GM04504 (cell line): ENCODE measurements around the gene C4BPB.

Source experiments
- DNase-seq: peaks from one replicate; pipeline ENCODE4 v3.0.0-alpha.2; 2012; ENCODE audit warnings: low read depth

Gene C4BPB

GRCh38 chr1:207060596-207060995, 28.1 kb upstream of the C4BPB start:
- DNase-seq = no peak

- no peak for DNase-seq
These were observed 26.6 kb upstream of the C4BPB start for GRCh38 chr1:207062058-207062457.

GRCh38 chr1:207063014-207063413, 25.6 kb upstream of the C4BPB start:
- DNase-seq = no peak

GRCh38 chr1:207064561-207064960, 24.1 kb upstream of the C4BPB start:
- no peak for DNase-seq

GRCh38 chr1:207067185-207067584, 21.5 kb upstream of the C4BPB start:
- no peak for DNase-seq

- DNase-seq = no peak
These were observed 21.0 kb upstream of the C4BPB start for GRCh38 chr1:207067665-207068064.

- DNase-seq = no peak
These were observed 19.6 kb upstream of the C4BPB start for GRCh38 chr1:207069061-207069460.

- no peak for DNase-seq
These were observed 18.7 kb upstream of the C4BPB start for GRCh38 chr1:207069858-207070506.

- DNase-seq = no peak
These were observed 17.8 kb upstream of the C4BPB start for GRCh38 chr1:207070811-207071210.

GRCh38 chr1:207071426-207071825, 17.2 kb upstream of the C4BPB start:
- no peak for DNase-seq

- DNase-seq = no peak
These were observed 16.4 kb upstream of the C4BPB start for GRCh38 chr1:207072233-207072632.

- no peak for DNase-seq
These were observed 14.5 kb upstream of the C4BPB start for GRCh38 chr1:207073906-207074820.

GRCh38 chr1:207076181-207076955, 12.3 kb upstream of the C4BPB start:
- DNase-seq = no peak

GRCh38 chr1:207077012-207077411, 11.6 kb upstream of the C4BPB start:
- no peak for DNase-seq

- peak; percentile 71 for DNase-seq
These were observed 10.9 kb upstream of the C4BPB start for GRCh38 chr1:207077470-207078377.

GRCh38 chr1:207078578-207079132, 10.0 kb upstream of the C4BPB start:
- DNase-seq = no peak

- DNase-seq = no peak
These were observed 8.9 kb upstream of the C4BPB start for GRCh38 chr1:207079706-207080241.

GRCh38 chr1:207081088-207081487, 7.6 kb upstream of the C4BPB start:
- DNase-seq = no peak

GRCh38 chr1:207081806-207082205, 6.9 kb upstream of the C4BPB start:
- DNase-seq = no peak

GRCh38 chr1:207084232-207084631, 4.4 kb upstream of the C4BPB start:
- DNase-seq = no peak

- no peak for DNase-seq
These were observed 3.9 kb upstream of the C4BPB start for GRCh38 chr1:207084701-207085180.
